Stomach (tissue), 4 donors: ENCODE results near the gene CHCHD3.

Experiments used
- EP300 ChIP-seq: sonication (generic); formaldehyde crosslinking; IDR thresholded peaks from one replicate; pipeline ENCODE4 v1.6.1; 2017; ENCODE audit warnings: antibody characterized with exemption
- TF ChIP-seq, protein P1 (sequence below), 7 experiments: fragments of 450-650 bp in 4 of 7; fragments of 200-600 bp in 3 of 7; sonication (generic) in 3 of 7; IDR thresholded peaks; one replicate each; pipeline ENCODE4 v1.5.1; 2016 to 2019; ENCODE audit warnings: antibody characterized with exemption in 7 of 7, control low read depth in 2 of 7, mild to moderate bottlenecking in 1 of 7

DNA sequence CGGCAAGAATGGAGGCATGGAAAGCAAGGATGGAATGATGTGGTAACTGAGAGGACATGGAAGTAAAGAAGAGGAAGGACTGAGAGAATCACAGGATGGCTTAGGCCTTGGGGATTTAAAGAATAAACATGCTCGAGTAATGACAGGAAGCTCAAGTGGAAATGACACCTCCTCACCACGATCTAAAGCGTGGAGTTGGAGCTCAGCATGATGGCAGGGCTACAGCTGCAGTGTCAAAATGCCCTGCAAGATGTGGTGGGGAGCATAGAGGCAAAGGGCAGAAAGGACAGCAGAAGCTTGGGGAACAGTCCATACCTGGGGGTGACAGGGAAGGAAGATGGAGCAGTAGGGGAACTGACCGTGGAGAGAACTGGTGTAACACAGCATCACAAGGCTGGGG is 276.1 kb downstream of the CHCHD3 start:
- TF ChIP-seq, protein P1, sequence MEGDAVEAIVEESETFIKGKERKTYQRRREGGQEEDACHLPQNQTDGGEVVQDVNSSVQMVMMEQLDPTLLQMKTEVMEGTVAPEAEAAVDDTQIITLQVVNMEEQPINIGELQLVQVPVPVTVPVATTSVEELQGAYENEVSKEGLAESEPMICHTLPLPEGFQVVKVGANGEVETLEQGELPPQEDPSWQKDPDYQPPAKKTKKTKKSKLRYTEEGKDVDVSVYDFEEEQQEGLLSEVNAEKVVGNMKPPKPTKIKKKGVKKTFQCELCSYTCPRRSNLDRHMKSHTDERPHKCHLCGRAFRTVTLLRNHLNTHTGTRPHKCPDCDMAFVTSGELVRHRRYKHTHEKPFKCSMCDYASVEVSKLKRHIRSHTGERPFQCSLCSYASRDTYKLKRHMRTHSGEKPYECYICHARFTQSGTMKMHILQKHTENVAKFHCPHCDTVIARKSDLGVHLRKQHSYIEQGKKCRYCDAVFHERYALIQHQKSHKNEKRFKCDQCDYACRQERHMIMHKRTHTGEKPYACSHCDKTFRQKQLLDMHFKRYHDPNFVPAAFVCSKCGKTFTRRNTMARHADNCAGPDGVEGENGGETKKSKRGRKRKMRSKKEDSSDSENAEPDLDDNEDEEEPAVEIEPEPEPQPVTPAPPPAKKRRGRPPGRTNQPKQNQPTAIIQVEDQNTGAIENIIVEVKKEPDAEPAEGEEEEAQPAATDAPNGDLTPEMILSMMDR (IDR thresholded peaks at IDR 0.05): no peak
- TF ChIP-seq EP300: no peak
